Endothelial cell of umbilical vein (primary cell): ENCODE measurements around the gene NR6A1. TPM values are rescaled to one million over a fixed set of nuclear protein-coding genes. Genes with fewer than 3 reads are reported as not detected.

ENCODE experiments used
- BruUV-seq: library from RNA; stranded (reverse); fragments of 400-500 nt; replicated peaks from 2 replicates; lab custom pipeline; 2021; lab: Mats Ljungman, UMichigan
- CTCF ChIA-PET: fragments of 300-600, 350-600 bp; sonication (Branson Sonifier 250); formaldehyde crosslinking; loops from one replicate; lab custom pipeline; 2021; ENCODE audit warnings: antibody characterized with exemption, inconsistent platforms; lab: Charles Lee
- POLR2A ChIA-PET: fragments of 300-600, 350-600 bp; sonication (Branson Sonifier 250); formaldehyde crosslinking; loops from one replicate; lab custom pipeline; 2021; ENCODE audit warnings: antibody characterized with exemption, inconsistent platforms; lab: Charles Lee
- DNase-seq: peaks from one replicate; pipeline ENCODE4 v3.0.0-alpha.2; 2011; ENCODE audit warnings: low read depth, low spot score
- FAIRE-seq: peaks from 2 replicates; lab custom pipeline; 2011; peaks lifted over from hg19 to GRCh38; lab: Jason Lieb, UNC
- H2AFZ ChIP-seq: 2 replicates; pipeline ENCODE4 v1.6.0; 2012; ENCODE audit warnings: low read depth, low read length, control low read depth, inconsistent platforms
- H3K27ac ChIP-seq: 2 replicates; pipeline ENCODE4 v1.5.1; 2011; ENCODE audit warnings: low read depth, mild to moderate bottlenecking, control low read depth, low read length, moderate library complexity; ENCODE audit not compliant: insufficient read depth
- H3K27me3 ChIP-seq, 2 experiments: 2 replicates each; pipeline versions ENCODE4 v1.6.0 to v1.6.1; 2011; ENCODE audit warnings: low read length in 2 of 2, mixed read lengths in 1 of 2; ENCODE audit not compliant: control insufficient read depth in 2 of 2, insufficient read depth in 2 of 2
- H3K36me3 ChIP-seq, 2 experiments: 2 replicates in 1 of 2; 3 replicates in 1 of 2; pipeline ENCODE4 v1.5.1; 2011; ENCODE audit warnings: low read length in 2 of 2, mild to moderate bottlenecking in 1 of 2, moderate library complexity in 1 of 2; ENCODE audit not compliant: control insufficient read depth in 2 of 2, insufficient read depth in 2 of 2; ENCODE audit errors: extremely low read depth in 1 of 2
- H3K4me1 ChIP-seq: 3 replicates; pipeline ENCODE4 v1.5.1; 2011; ENCODE audit warnings: mild to moderate bottlenecking, low read length; ENCODE audit not compliant: control insufficient read depth, insufficient read depth; ENCODE audit errors: extremely low read depth
- H3K4me2 ChIP-seq: 2 replicates; pipeline ENCODE4 v1.6.1; 2011; ENCODE audit warnings: low read length, control low read depth, mixed read lengths; ENCODE audit not compliant: insufficient read depth
- H3K4me3 ChIP-seq, 3 experiments: fragments of 200-600 bp in 1 of 3; sonication (generic), shearing (Covaris generic) in 1 of 3; replicated peaks in 1 of 3; 2 replicates each; pipeline ENCODE4 v1.5.1; 2011 to 2016; ENCODE audit warnings: control low read depth in 3 of 3, low read length in 3 of 3, mild to moderate bottlenecking in 2 of 3, inconsistent platforms in 1 of 3, low read depth in 1 of 3, moderate library complexity in 1 of 3; ENCODE audit not compliant: insufficient read depth in 1 of 3
- H3K79me2 ChIP-seq: 2 replicates; pipeline ENCODE4 v1.6.0; 2012; ENCODE audit warnings: low read length, inconsistent platforms; ENCODE audit not compliant: control insufficient read depth, insufficient read depth
- H3K9ac ChIP-seq: replicated peaks from 2 replicates; pipeline ENCODE3; 2011; ENCODE audit warnings: low read length, control low read depth; ENCODE audit not compliant: insufficient read depth; ENCODE audit errors: extremely low read depth
- H3K9me1 ChIP-seq: replicated peaks from 3 replicates; pipeline ENCODE4 v1.6.0; 2011; ENCODE audit warnings: mild to moderate bottlenecking, low read length; ENCODE audit not compliant: control insufficient read depth, insufficient read depth; ENCODE audit errors: extremely low read depth
- H3K9me3 ChIP-seq: replicated peaks from 2 replicates; pipeline ENCODE4 v1.5.1; 2012; ENCODE audit warnings: low read length, inconsistent platforms; ENCODE audit not compliant: control insufficient read depth, insufficient read depth
- H4K20me1 ChIP-seq: replicated peaks from 2 replicates; pipeline ENCODE3; 2011; ENCODE audit warnings: mild to moderate bottlenecking, low read length; ENCODE audit not compliant: control insufficient read depth, insufficient read depth; ENCODE audit errors: extremely low read depth
- EZH2 ChIP-seq: IDR thresholded peaks from 2 replicates; pipeline ENCODE4 v1.6.1; 2012; ENCODE audit warnings: borderline replicate concordance, low read depth, mild to moderate bottlenecking, moderate library complexity, low read length, inconsistent platforms; ENCODE audit not compliant: severe bottlenecking
- FOS ChIP-seq: IDR thresholded peaks from 2 replicates; pipeline ENCODE4 v1.6.1; 2011; ENCODE audit warnings: mild to moderate bottlenecking, low read length, moderate library complexity, borderline replicate concordance; ENCODE audit not compliant: insufficient read depth
- GATA2 ChIP-seq: IDR thresholded peaks from 2 replicates; pipeline ENCODE4 v1.7.0; 2011; ENCODE audit warnings: low read depth, mild to moderate bottlenecking, moderate library complexity, mixed read lengths, low read length; ENCODE audit not compliant: insufficient read length, insufficient read depth
- JUN ChIP-seq: IDR thresholded peaks from 2 replicates; pipeline ENCODE4 v1.6.1; 2011; ENCODE audit warnings: borderline replicate concordance, low read depth; ENCODE audit not compliant: insufficient read length, insufficient read depth
- MYC ChIP-seq: IDR thresholded peaks from one replicate; pipeline ENCODE4 v1.6.1; 2011; ENCODE audit warnings: mild to moderate bottlenecking, low read depth, low read length
- POLR2A ChIP-seq: IDR thresholded peaks from 2 replicates; pipeline ENCODE4 v1.6.1; 2012; ENCODE audit warnings: low read depth, mild to moderate bottlenecking, control low read depth, low read length
- POLR2AphosphoS5 ChIP-seq: IDR thresholded peaks from 2 replicates; pipeline ENCODE4 v1.6.1; 2012; ENCODE audit warnings: low read depth, mild to moderate bottlenecking, control low read depth, low read length, moderate library complexity; ENCODE audit not compliant: insufficient read depth
- dilution Hi-C: fragments of 300-500 bp; cut with MboI; formaldehyde crosslinking; loops from one replicate; pipeline ENCODE4 v1.15.0; 2019; ENCODE audit warnings: low sequenced_read_pairs; ENCODE audit not compliant: extremely low pct_ligation_motif_present
- intact Hi-C: fragments of 100-400 bp; cut with micrococcal nuclease; formaldehyde crosslinking; loops from one replicate; pipeline ENCODE4 v1.10.0; 2022
- polyA plus RNA-seq, 4 experiments: library from polyadenylated mRNA; depleted of rRNA in 3 of 4; stranded (reverse) in 3 of 4; unstranded in 1 of 4; fragments of >200 nt; gene quantifications; 2 replicates each; pipeline versions ENCODE4 v1.2.1 to v1.2.3, GENCODE V29; 2011 to 2012; ENCODE audit warnings: missing spikeins in 1 of 4
- total RNA-seq: library from RNA; stranded (reverse); gene quantifications from 2 replicates; pipeline ENCODE4 v1.2.3, GENCODE V29; 2021
- TF ChIP-seq, protein P1 (sequence below), 2 donors: IDR thresholded peaks; 1 replicate in 1 of 2; 2 replicates in 1 of 2; pipeline ENCODE4 v1.5.1; 2011; ENCODE audit warnings: low read length in 2 of 2, mild to moderate bottlenecking in 2 of 2, moderate library complexity in 2 of 2, control low read depth in 1 of 2, inconsistent platforms in 1 of 2, low read depth in 1 of 2; ENCODE audit not compliant: insufficient read depth in 1 of 2; ENCODE audit errors: extremely low read depth in 1 of 2
- TF ChIP-seq, protein P2 (sequence below): IDR thresholded peaks from 2 replicates; pipeline ENCODE4 v1.6.1; 2011; ENCODE audit not compliant: insufficient read depth, insufficient read length

NR6A1 gene
- total and polyA plus RNA-seq, 2 donors (not counting 3 experiments of a cell fraction or from before 2014, with no cell fraction given), result 0.17 to 1.2 TPM

DNA sequence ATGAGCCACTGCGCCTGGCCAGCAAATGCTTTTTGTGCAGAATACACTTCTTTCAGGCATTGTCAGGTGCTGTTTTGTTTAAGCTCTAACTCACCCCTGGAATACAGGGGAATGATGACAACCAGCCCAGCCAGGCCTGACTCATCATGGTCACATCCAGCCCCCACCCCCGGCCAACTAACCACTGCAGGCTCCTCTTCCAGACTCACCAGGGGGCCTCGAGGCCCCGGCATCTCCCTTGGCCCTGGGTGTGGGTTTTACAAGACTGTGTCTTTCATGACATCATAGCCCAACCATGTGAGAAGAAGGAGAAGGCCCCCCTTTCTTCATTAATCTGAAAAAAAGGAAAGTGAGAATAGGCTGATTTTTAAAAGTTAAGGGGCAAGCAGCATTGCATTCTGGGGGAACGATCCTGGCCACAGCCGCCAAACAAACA, 41.3 kb upstream of the NR6A1 start:
- dilution Hi-C loops (no loop called here), intact Hi-C loops (no loop called here)
- no peaks in the 10 kb centered on the region for H3K4me1 ChIP-seq
- no peak overlapping the region for H3K27ac ChIP-seq
- H2AFZ ChIP-seq, result no peak overlapping the region
- H3K36me3 ChIP-seq, result no peaks in the 10 kb centered on the region
- H3K79me2 ChIP-seq, result no peaks in the 10 kb centered on the region
- BruUV-seq, result no TSS peak
- POLR2A ChIA-PET, result no interaction called here
- no peak overlapping the region for H3K4me3 ChIP-seq
- H3K4me2 ChIP-seq, result no peak overlapping the region
- CTCF ChIA-PET, result interaction anchor here (1.6 kb wide), 1 partner anchor 41 kb away, joined by 7 read pairs; the partner anchor contains the start of gene WDR38
- no peaks in the 10 kb centered on the region for H3K9me1 ChIP-seq
- TF ChIP-seq, protein P1, sequence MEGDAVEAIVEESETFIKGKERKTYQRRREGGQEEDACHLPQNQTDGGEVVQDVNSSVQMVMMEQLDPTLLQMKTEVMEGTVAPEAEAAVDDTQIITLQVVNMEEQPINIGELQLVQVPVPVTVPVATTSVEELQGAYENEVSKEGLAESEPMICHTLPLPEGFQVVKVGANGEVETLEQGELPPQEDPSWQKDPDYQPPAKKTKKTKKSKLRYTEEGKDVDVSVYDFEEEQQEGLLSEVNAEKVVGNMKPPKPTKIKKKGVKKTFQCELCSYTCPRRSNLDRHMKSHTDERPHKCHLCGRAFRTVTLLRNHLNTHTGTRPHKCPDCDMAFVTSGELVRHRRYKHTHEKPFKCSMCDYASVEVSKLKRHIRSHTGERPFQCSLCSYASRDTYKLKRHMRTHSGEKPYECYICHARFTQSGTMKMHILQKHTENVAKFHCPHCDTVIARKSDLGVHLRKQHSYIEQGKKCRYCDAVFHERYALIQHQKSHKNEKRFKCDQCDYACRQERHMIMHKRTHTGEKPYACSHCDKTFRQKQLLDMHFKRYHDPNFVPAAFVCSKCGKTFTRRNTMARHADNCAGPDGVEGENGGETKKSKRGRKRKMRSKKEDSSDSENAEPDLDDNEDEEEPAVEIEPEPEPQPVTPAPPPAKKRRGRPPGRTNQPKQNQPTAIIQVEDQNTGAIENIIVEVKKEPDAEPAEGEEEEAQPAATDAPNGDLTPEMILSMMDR (IDR thresholded peaks at IDR 0.05; ENCODE audit: extremely low read depth in 1 of 2, insufficient read depth in 1 of 2, low read depth in 1 of 2, low read length in 2 of 2), result no peak
- TF ChIP-seq JUN, result no peak
- TF ChIP-seq, protein P2, sequence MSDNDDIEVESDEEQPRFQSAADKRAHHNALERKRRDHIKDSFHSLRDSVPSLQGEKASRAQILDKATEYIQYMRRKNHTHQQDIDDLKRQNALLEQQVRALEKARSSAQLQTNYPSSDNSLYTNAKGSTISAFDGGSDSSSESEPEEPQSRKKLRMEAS, result no peak
- no peak for TF ChIP-seq MYC
- TF ChIP-seq POLR2A, result no peak
- TF ChIP-seq GATA2, result no peak
- no peak for TF ChIP-seq EZH2
- no peak for TF ChIP-seq POLR2AphosphoS5
- no peak for TF ChIP-seq FOS
- no peaks in the 10 kb centered on the region for H3K9me3 ChIP-seq
- H4K20me1 ChIP-seq, result no peaks in the 10 kb centered on the region
- H3K9ac ChIP-seq, result no peak overlapping the region
- FAIRE-seq, result no peak
- H3K27me3 ChIP-seq, result no peaks in the 10 kb centered on the region
- no peak for DNase-seq
